ENCODE measurements around the gene NUAK1. TPM values are rescaled to one million over a fixed set of nuclear protein-coding genes. Genes with fewer than 3 reads are reported as not detected.

The NUAK1 gene
- total RNA-seq, 4 donors from 2014 or later, result 18.9 to 34.5 (median 29.1) TPM

DNA sequence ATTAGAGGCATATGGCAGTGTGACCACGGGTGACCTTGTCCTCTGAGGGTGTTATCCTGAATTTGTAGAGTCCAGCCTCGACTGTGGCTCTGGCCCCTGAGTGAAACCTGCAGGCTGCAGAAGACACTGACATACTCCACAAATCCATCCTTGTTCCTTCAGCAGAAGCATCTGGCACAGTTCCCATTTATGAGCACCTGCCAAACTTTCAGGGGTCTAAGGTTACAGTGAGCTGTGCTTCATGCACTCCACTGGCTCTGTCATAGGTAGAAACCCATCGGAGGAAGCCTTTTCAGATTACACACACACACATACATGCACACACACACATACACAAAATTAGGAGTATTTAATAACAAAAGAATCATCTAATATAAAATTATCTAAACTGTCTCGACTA lies 13.6 kb upstream of the NUAK1 start:
- H3K9me3 ChIP-seq, result no peaks in the 10 kb centered on the region
- no peaks in the 10 kb centered on the region for H3K27me3 ChIP-seq
- peak in 1 of 2 donors; percentile 48 for ATAC-seq
- no peak overlapping the region for H3K27ac ChIP-seq
- in situ Hi-C loops (cut with MboI; ENCODE audit: low sequenced_read_pairs in 4 of 4), result no loop called here
- intact Hi-C loops (cut with DNase I; ENCODE audit: low total_unique reads), result no loop called here
- peaks cover 25 to 42% of the 10 kb centered on the region in 2 donors for H3K4me1 ChIP-seq
- H3K36me3 ChIP-seq, result no peaks in the 10 kb centered on the region
- TF ChIP-seq, protein P1, sequence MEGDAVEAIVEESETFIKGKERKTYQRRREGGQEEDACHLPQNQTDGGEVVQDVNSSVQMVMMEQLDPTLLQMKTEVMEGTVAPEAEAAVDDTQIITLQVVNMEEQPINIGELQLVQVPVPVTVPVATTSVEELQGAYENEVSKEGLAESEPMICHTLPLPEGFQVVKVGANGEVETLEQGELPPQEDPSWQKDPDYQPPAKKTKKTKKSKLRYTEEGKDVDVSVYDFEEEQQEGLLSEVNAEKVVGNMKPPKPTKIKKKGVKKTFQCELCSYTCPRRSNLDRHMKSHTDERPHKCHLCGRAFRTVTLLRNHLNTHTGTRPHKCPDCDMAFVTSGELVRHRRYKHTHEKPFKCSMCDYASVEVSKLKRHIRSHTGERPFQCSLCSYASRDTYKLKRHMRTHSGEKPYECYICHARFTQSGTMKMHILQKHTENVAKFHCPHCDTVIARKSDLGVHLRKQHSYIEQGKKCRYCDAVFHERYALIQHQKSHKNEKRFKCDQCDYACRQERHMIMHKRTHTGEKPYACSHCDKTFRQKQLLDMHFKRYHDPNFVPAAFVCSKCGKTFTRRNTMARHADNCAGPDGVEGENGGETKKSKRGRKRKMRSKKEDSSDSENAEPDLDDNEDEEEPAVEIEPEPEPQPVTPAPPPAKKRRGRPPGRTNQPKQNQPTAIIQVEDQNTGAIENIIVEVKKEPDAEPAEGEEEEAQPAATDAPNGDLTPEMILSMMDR (IDR thresholded peaks at IDR 0.05 in 4 of 5, conservative IDR thresholded peaks at IDR 0.05 in 1 of 5), result no peak
- TF ChIP-seq POLR2A (IDR thresholded peaks at IDR 0.05), result no peak
- H3K4me3 ChIP-seq, result no peak overlapping the region
- peak in 1 of 2 donors; percentile 53 for DNase-seq

DNA sequence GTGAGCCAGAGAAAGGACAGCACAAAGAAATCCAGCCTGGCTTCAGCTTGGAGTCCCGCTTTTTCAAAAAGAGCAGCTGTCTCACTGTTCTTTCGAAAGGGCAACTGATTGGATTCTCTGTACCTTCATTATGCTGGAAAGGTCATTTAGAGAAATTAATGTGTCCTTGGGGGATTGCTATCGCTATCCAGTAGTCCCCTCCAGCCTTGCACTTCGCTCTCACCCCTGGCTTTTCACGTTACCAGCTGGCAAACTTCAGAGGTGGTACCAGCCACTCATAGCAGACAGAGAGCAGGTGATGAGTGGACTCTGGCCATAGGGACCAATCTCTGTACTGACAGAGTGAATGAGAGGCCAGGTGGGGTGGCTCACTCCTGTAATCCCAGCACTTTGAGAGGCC lies 11.8 kb upstream of the NUAK1 start:
- H3K27ac ChIP-seq, result no peak overlapping the region
- H3K9me3 ChIP-seq, result no peaks in the 10 kb centered on the region
- ATAC-seq, result no peak

DNA sequence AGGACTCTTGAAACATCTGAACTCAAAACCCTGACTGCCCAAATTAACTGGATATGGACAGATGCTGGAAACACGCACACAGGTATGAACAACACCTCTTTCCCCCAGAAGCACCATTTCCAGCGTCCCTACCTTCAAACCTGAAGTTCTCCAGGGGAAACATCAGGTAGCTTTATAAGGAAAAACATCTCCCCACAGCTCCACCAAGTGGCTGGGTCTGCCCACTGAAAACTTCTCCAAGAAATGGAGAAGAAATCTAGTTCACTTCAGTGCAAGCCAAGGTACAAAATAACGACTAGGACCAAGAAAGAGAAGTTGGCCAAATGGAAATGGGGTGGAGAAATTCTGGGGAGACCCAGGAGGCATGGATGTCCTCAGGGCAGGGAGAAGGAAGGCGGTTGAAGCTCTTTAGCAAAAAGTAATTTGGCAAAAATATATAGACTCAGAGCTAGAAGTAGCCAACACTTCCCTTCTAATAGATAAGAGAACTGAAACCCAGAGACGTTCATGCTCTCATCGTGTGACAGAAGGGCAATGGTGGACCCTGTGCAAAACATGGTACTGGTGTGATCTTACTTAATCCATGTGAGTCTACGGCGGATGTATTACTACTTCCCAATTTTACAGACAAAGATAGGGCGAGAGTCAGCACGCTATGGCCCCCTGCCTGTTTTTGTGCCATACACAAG lies 10.5 kb upstream of the NUAK1 start:
- no peak for TF ChIP-seq POLR2A (IDR thresholded peaks at IDR 0.05)
- TF ChIP-seq, protein P1 (IDR thresholded peaks at IDR 0.05 in 4 of 5, conservative IDR thresholded peaks at IDR 0.05 in 1 of 5), result peak; percentile 50 to 74 (median 59)
- no peaks in the 10 kb centered on the region for H3K36me3 ChIP-seq
- H3K9me3 ChIP-seq, result no peaks in the 10 kb centered on the region
- in situ Hi-C loops (cut with MboI; ENCODE audit: low sequenced_read_pairs in 4 of 4), result loop anchor here in 3 of 4 donors (25.0 kb wide), 2 partner anchors 337 to 737 kb away; no protein-coding TSS in a partner anchor
- no peaks in the 10 kb centered on the region for H3K27me3 ChIP-seq
- no peak overlapping the region for H3K4me3 ChIP-seq
- intact Hi-C loops (cut with DNase I; ENCODE audit: low total_unique reads), result loop anchor here (5.0 kb wide), 2 partner anchors 48 to 208 kb away; partner anchors contain the start of gene POLR3B
- H3K4me1 ChIP-seq, result peaks cover 38 to 56% of the 10 kb centered on the region in 2 donors
- DNase-seq (peak in 1 of 2 donors; percentile 46), ATAC-seq (peak; percentile 23 to 36)
- peak overlapping the region in 3 of 4 donors; percentile 79 to 80 (median 80) for H3K27ac ChIP-seq

More for the DNA sequence above, 11.8 kb upstream of the NUAK1 start:
- in situ Hi-C loops (cut with MboI; ENCODE audit: low sequenced_read_pairs in 4 of 4), result no loop called here
- no peaks in the 10 kb centered on the region for H3K36me3 ChIP-seq
- no peak for DNase-seq
- peaks cover 35 to 56% of the 10 kb centered on the region in 2 donors for H3K4me1 ChIP-seq
- no peak for TF ChIP-seq POLR2A (IDR thresholded peaks at IDR 0.05)
- TF ChIP-seq, protein P1 (IDR thresholded peaks at IDR 0.05 in 4 of 5, conservative IDR thresholded peaks at IDR 0.05 in 1 of 5), result no peak
- no peaks in the 10 kb centered on the region for H3K27me3 ChIP-seq
- intact Hi-C loops (cut with DNase I; ENCODE audit: low total_unique reads), result no loop called here
- H3K4me3 ChIP-seq, result no peak overlapping the region

DNA sequence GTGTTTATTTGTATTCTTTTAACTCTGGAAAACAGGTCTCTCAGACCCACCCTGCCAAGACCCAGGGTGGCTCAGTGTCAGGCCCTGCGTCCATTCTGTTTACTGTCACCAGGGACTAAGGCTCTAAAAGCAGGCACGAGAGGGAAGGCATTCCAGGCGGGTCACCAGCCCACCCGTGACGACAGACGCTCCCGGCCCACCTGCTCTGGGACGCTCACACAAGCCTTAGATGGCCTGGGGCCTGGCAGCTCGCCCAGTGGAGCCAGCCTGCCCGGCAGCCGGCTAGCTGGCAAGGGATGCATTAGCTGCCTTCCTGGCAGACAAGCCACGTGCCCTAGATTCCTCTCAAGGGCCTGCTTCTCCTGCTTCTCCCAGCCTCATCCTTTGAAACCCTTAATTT lies 9.2 kb upstream of the NUAK1 start:
- peak in 1 of 2 donors; percentile 70 for TF ChIP-seq POLR2A (IDR thresholded peaks at IDR 0.05)
- TF ChIP-seq, protein P1 (IDR thresholded peaks at IDR 0.05 in 4 of 5, conservative IDR thresholded peaks at IDR 0.05 in 1 of 5), result no peak
- Histone ChIP-seq H3K4me1 (peaks cover 49 to 60% of the 10 kb centered on the region in 2 donors), H3K27me3 (no peaks in the 10 kb centered on the region), H3K27ac (peak overlapping the region; percentile 79 to 83 (median 80)), H3K36me3 (no peaks in the 10 kb centered on the region), H3K9me3 (no peaks in the 10 kb centered on the region), H3K4me3 (no peak overlapping the region)
- intact Hi-C loops (cut with DNase I; ENCODE audit: low total_unique reads) (loop anchor here (5.0 kb wide), 2 partner anchors 49 to 209 kb away; partner anchors contain the start of gene POLR3B), in situ Hi-C loops (cut with MboI; ENCODE audit: low sequenced_read_pairs in 4 of 4) (loop anchor here in 3 of 4 donors (25.0 kb wide), 2 partner anchors 336 to 736 kb away; no protein-coding TSS in a partner anchor)
- DNase-seq (peak; percentile 82 to 93), ATAC-seq (peak; percentile 64 to 80)
